ENCODE measurements around the gene NLRP1.
A peak's percentile ranks its signal among the peaks of the same experiment; 100 is the strongest.

NLRP1 gene

GRCh38 chr17:5509482-5509881 lies 74.8 kb downstream of the NLRP1 start:
- Histone ChIP-seq H3K27ac (no peak overlapping the region), H3K4me3 (no peak overlapping the region)
- TF ChIP-seq CTCF (IDR thresholded peaks at IDR 0.05): no peak
- DNase-seq (ENCODE audit: low spot score): no peak

- no peak overlapping the region for H3K27ac ChIP-seq
- no peak for DNase-seq (ENCODE audit: low spot score)
Measured at GRCh38 chr17:5508810-5509209, 75.5 kb downstream of the NLRP1 start.

GRCh38 chr17:5506307-5506706 lies 78.0 kb downstream of the NLRP1 start:
- no peak overlapping the region for H3K4me3 ChIP-seq
- TF ChIP-seq CTCF (IDR thresholded peaks at IDR 0.05): no peak
- no peak overlapping the region for H3K27ac ChIP-seq
- DNase-seq (ENCODE audit: low spot score): no peak

More at GRCh38 chr17:5508810-5509209, 75.5 kb downstream of the NLRP1 start:
- TF ChIP-seq CTCF (IDR thresholded peaks at IDR 0.05): no peak
- H3K4me3 ChIP-seq: no peak overlapping the region

GRCh38 chr17:5502552-5502951 lies 81.8 kb downstream of the NLRP1 start:
- TF ChIP-seq CTCF (IDR thresholded peaks at IDR 0.05): no peak
- Histone ChIP-seq H3K4me3 (no peak overlapping the region), H3K27ac (no peak overlapping the region)
- DNase-seq (ENCODE audit: low spot score): no peak

- no peak for TF ChIP-seq CTCF (IDR thresholded peaks at IDR 0.05)
- DNase-seq (ENCODE audit: low spot score): no peak
- H3K4me3 ChIP-seq: no peak overlapping the region
- H3K27ac ChIP-seq: no peak overlapping the region
Measured at GRCh38 chr17:5501685-5502084, 82.6 kb downstream of the NLRP1 start.

GRCh38 chr17:5500589-5501391 lies 83.5 kb downstream of the NLRP1 start:
- no peak for TF ChIP-seq CTCF (IDR thresholded peaks at IDR 0.05)
- peak; percentile 85 for DNase-seq (ENCODE audit: low spot score)
- Histone ChIP-seq H3K27ac (peak overlapping the region; percentile 28 to 61), H3K4me3 (peak overlapping the region; percentile 77)

- H3K4me3 ChIP-seq: peak overlapping the region; percentile 77
- TF ChIP-seq CTCF (IDR thresholded peaks at IDR 0.05): no peak
- peak overlapping the region in 1 of 2 donors; percentile 28 for H3K27ac ChIP-seq
- DNase-seq (ENCODE audit: low spot score): no peak
Measured at GRCh38 chr17:5500247-5500588, 84.1 kb downstream of the NLRP1 start.
